ENCODE data around the gene NREP.

GRCh38 chr5:111743512-111743911 is 13.5 kb downstream of the NREP start:
- TF ChIP-seq CTCF (IDR thresholded peaks at IDR 0.05): no peak
- no peak for TF ChIP-seq POLR2A (IDR thresholded peaks at IDR 0.05)

Data from breast epithelium (tissue), 3 donors.